ENCODE measurements around the gene TSPAN5.

The TSPAN5 gene

DNA sequence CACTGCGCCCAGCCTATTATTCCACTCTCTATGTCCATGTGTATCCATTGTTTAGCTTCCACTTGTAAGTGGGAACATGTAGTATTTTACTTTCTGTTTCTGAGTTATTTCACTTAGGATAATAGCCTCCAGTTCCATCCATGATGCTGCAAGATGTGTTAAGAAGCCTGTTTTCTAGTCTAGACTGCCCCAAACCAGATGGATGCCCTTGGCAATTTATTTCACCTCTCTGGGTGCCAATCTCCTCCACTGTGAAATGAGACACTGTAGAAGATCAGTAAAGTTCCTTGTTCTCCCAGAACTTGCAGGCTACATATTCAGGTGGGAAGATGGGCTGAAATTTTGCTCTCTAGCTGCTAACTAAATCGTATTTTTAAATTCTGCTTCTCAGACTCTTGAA is 72.8 kb downstream of the TSPAN5 start:
- DNase-seq (ENCODE audit: low spot score) = no peak

DNA sequence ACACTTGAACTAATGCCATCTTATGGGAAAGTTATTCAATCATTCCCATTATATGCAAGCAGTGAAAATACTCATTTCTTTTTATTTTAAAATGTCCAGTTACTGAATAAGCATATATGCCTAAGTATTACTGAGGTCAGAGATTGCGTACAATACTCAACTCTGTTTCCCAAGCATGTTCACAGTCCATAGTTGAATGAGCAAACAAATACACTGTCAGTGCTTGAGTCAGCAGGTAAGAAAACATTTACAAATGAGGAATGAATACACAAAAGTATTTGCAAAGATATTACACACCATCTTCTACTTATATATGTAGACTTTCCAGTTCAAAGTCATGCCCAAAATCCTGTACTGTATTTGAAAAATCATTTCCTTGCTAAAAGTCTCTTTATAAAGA is 74.1 kb downstream of the TSPAN5 start:
- no peak for DNase-seq (ENCODE audit: low spot score)

DNA sequence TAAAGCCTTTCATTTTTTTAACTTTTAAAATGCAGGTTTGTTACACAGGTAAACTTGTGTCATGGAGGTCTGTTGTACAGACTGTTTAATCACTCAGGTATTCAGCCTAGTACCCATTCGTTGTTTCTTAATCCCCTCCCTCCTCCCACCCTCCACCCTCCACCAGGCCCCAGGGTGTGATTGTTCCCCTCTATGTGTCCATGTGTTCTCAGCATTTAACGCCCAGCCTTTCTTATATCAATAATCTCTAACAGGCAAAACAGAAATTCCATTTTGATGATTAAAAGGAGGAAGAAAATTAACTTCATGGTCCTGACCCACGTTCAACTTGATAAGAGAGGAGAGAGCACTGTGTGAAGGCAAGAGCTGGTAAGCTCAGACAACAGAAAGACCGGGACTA is 75.1 kb downstream of the TSPAN5 start:
- DNase-seq (ENCODE audit: low spot score) = no peak

DNA sequence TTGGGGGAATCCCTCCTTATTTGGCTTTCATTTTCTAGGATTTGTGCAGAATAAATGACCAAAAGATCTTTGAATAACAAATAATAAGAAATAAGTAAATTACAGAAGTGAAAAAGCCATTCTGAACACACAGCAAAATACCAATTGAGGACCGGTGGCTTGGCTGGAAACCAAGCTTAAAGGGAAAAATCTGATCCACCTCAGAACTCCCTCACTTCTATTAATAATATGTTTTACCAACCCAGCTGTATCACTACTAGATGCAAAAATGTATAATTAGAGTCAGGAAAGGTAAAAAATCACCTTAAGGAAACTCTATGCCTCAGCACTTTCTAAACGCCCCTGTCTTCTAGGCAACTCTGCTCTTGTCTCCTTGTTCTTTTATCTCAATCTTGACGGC is 77.3 kb downstream of the TSPAN5 start:
- no peak for DNase-seq (ENCODE audit: low spot score)

DNA sequence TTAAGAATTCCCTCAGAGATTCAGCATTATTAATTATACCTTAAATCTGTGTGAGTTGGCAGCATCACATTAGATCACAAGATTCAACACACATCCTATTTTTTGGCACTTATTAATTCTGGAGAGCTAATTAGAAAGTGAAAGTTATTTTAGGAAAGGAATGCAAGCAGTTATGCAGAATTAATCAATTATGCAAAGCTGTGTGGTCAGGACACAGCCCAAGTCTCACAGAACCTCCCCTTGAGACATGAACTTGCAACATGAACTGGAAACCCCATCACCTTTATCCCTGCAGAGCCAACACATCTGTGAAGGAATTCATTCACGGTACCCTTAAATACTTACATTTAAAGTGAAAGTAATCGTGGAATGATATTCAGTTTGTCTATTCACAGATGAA is 80.5 kb downstream of the TSPAN5 start:
- no peak for DNase-seq (ENCODE audit: low spot score)

DNA sequence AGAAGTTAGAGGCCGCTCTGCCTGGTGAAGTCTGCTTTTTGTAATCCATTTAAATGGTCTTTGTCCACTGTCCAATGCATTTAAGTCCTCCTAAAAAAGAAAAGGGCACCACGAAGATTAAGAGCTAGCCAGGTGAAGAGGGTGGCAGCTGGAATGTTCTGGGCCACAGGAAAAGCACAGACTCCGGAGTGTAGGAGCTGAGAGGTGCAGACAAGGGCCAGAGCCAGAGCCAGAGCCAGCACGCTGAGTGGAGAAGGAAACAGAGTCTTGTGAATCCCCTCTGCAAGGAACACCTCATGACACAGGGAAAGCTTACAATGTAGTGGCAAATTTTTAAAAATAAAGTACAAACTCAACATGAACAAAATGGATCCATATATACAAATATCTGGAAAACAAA is 83.6 kb downstream of the TSPAN5 start:
- no peak for DNase-seq (ENCODE audit: low spot score)

DNA sequence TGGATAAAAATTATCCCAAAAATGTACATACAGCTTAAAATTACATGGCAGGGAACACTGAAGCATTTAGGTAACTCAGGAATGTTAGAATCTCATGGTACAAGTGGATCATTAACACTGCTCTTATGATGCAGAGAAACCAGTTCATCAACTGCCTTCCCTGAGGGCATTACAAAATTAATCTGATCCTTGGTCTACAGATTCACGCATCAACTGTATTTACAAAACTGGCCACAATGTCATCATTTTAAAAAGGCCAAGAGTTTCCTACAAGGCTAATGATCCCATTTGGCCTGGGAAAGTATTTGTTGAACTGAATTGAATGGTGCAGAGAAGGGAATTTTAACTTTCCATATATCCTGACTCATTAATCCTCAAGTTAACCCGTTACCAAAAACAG is 84.6 kb downstream of the TSPAN5 start:
- DNase-seq (ENCODE audit: low spot score) = no peak

DNA sequence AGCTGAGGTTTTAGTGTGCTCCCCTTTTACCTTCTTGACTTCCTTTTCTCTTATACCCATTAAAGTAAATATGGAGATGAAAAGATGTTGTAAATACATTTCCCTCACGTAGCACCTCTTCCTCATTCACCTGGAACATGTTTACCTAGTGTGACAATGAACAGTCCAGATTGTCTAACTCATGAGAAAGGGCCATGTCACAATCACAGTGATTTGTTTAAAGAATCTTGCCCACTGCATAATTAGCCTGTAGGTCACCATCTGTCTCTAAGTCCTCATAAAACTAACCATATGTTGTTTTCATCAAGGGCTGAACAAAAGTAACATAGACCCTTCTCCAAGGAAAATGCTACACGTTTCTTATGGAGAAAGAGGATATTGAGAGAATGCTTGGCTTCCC is 85.7 kb downstream of the TSPAN5 start:
- DNase-seq (ENCODE audit: low spot score) = no peak

DNA sequence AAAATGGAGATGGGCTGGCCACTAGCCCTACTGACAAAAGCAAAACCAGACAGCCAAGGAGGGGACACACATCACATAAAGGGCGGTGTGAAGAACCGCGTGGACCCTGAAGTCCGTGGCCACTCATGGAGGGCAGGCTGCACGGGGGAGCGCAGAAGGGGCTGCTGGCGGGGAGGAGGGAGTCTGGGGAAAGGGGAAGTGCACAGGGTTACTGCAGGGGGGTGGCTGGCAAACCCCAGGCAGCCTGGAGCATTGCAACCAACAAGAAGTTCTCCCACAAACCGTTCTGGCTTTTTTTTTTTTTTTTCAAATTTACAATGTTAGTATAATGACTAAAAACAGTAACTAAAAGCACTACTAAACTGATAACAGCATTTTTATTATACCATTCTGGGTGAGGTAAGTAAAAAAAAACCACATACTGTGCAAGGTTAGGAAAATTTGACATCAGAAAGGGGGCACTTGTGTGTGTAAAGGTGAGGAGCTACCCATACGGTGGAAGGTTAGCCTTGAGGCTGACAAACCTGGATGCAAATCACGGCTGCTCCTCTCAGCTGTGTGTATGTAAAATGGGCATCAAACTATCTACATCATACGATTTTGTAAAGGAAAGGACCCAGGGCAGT is 87.1 kb downstream of the TSPAN5 start:
- DNase-seq (ENCODE audit: low spot score) = no peak

DNA sequence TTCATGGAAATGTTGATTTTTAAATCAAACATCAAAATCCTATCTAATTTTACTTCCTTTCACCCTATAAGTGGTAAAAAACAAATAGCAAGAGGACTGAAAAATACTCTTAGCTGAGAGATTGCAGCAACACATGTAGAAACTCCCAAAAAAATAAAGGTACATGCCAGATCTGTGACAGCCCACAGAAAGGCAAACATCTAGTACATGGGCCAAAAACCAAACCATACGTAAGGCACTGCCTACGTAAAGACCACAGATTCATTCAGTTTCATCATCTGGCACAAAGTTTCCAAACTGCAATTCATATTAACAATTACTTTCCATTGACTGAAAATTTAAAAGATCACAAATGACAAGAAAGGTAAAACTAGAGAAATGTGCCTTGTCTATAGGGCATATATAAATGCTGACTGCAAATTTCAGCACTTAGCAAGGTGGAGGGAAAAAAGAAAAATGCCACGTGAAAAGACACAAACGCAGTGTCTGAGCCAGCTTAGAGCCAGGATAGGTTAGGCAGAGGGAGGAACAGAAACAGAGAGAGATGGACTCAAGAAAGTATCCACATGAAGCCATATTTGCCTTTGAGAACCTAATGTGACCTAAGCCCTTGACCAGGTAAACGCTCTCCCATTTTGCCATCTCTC is 88.1 kb downstream of the TSPAN5 start:
- no peak for DNase-seq (ENCODE audit: low spot score)

DNA sequence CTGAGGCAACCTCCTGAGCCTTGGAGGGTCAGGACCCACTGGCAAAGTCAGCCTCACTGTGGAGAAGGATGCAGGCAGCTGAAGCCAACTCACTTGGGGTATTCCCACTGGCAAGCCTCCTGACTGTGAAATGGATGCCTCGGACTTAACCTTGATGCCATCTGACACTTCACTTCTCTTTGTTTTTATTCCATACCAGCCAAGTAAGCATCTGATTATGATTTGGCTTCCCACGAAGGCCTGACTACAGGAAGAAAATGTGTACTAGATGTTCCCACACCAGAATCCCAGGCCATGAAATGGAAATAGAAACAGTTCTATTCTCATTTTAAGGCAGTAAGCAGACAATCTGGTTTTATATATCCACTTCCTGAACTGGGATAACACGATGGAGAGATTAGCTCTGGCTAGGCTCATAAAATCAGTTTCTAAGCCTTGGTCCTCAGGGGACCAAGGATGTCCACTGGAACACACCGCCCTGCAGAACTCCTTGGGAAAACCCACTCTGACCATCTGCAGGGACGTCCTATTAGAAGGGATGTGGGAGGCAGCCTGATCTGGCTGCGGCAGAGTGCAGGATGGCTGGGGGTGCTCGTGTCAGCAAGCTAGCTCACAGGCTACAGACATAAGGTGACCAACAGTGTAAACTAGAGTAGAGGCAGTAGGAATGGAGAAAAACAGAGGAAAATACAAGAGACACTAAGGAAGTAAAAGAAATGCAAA is 89.3 kb downstream of the TSPAN5 start:
- no peak for DNase-seq (ENCODE audit: low spot score)

DNA sequence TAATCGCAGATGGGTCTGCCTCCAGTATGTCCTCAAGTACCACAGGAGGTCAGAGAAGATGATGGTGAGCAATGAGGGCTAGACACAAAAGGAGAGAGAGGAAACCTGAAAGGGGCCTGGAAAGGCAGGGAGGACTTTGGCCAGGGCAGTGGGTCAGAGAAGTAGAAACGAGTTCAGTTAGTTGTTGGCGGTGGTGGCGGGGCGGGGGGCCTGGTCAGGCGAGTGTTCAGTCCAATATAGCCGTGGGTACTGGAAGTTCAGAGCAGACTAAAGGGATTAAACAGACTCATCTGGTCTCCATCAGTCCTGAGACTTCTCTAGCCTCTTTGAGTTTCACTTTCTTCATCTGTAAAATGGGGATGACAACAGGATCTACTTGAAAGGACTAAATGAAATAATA is 90.8 kb downstream of the TSPAN5 start:
- DNase-seq (ENCODE audit: low spot score) = no peak

DNA sequence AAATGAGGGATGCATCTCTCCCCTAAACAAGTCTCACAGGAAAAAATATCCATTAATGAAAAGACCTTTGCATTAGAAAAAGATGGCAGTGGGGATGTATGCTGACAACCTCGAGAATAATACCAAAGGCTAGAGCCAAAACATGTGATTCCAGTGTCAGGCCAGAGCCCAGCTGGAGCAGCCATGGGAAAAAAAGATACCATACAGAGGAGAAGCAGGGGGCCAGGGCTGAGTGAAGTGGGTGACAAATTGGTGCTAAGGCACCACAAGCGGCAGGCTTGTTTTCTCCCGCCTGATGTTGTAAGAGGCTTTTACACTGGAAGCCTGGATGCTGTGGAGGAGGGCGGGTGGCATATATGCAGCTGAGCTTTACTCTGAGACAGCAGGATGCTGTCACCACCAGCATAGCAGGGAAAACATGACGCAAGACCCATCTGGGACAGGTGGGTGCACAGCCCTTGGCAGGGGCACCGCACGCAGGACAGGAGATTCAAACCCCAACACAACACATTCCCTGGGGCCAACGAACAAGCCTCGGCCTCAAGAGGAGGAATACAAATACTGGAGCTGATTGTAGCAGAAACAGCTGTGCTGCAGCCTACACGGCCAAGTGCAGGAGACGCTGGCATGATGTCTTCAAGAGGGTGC is 91.9 kb downstream of the TSPAN5 start:
- DNase-seq (ENCODE audit: low spot score) = no peak

DNA sequence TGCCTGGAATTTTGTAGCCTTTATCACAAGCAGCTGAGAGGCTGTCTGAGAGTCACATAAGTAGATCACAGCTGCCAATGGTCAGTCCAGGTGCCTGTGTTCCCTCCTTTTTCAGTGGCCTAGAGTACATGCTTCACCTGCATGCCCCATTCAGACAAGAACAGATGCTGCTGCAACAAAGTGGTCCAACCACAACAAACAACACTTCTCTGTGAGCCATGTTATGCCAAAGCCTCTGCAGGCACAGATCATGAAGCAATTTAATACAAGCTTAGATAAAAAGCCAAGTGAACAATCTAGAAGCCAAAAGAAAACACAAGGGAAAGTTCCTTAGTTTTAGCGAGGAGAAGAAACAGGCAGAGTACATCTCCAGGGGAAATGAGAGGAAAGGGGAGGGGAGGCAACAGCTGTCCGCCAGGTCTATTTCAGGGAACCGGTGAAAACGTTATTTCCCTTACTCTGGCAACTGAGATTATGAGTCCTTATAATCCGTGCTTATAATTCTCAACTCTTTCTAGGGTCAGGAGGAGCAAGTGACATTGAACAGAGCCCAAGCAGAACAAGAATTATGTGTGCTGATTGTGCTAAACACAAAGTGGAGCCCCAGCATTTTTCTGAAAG is 92.6 kb downstream of the TSPAN5 start:
- no peak for DNase-seq (ENCODE audit: low spot score)

DNA sequence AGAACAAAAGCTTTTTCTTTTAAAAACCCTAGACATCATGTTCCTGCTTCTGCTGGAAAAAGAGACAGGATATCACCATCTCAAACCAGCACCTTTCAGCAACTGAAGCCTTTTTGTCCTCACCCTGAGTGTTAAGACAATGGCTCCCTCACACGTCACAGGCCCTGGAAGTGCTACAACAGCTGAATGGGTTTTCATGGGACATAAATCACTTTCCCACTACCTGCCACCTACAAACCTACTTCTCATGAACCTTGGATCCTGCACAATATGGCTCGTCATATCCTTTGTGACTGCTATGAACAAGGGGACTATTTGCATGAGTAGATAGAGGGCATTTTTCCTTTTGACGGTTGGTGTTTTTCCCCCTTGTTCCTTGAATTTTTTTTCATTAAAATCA is 93.6 kb downstream of the TSPAN5 start:
- no peak for DNase-seq (ENCODE audit: low spot score)

DNA sequence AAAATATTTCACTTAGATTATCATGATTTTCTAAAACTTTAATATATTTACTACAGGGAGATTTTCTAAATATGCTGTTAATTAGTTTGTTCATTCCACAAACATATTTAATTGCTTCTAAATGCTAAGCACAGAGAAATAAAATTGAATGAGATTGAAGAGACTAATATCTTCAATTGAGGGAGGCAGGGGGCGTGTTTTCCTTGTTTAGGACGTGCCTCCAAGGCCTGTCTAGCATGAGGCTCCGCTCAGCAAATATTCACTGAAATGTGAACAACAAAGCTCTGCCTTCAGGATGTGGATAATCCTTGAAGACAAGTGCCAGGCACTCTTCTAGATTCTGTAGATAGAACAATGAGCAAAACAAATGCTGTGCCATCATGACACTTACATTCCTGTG is 98.1 kb downstream of the TSPAN5 start:
- DNase-seq (ENCODE audit: low spot score) = no peak

DNA sequence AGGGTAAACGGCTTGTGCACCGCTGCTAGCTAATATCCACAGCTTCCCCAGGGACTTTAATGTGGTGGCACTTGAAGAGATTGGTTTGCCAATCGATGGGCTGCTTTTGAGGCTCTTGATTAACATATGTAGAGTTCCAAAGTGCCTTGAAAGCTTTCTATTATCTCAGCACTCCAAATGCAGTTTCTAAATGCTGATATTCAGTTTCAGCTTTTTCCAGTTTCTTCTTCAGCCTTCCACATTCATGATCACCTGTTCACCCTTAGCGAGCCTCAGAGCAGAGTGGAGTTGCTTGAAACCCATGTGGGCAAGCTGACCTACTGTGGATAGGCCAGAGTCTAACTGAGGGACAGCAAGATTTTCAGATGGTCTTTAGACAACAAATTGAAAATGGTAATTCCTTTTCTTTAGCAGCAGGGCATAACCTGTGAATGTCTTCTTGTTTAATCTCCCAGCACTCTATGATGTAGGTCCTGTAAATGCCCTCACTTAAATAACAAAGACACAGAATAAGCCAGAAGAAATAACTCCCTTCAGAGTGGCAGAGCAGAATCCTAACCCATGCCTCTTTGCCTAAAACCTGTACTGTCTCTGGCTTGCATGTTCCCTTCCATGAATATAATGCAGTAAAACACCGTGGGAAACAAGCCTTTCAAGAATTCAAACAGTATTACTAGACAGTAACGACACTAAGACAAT is 99.8 kb downstream of the TSPAN5 start:
- DNase-seq (ENCODE audit: low spot score) = no peak

DNA sequence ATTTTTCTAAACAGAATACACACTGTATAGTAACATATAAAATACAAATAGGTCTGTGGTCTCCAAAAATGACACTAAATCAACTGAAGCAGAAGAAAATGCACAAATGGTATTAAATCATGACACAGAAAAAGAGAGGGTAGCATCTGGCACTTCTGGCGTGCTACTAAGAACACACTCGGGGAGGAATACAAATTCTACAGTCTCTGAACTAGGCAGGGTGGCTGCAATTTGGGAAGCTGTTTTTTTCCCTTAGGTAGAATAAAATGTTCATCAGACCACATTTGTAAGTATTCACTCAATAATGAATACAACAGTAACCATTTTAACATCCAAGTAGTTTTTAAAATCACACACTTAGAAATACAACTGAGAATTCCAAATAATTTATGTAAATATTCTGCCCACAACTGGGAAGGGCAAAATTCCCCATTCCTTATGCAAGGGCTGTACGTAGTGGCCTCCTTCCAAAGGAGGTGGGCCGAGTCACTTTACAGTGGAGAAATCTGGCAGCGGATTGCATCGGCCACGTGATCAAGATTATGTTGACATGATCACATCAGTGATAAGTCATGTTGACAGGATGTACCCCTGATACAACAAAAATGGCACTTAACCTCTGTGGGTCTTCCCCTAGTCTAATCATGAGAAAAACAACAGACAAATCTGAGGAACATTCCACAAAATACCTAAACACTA is 101.1 kb downstream of the TSPAN5 start:
- no peak for DNase-seq (ENCODE audit: low spot score)

DNA sequence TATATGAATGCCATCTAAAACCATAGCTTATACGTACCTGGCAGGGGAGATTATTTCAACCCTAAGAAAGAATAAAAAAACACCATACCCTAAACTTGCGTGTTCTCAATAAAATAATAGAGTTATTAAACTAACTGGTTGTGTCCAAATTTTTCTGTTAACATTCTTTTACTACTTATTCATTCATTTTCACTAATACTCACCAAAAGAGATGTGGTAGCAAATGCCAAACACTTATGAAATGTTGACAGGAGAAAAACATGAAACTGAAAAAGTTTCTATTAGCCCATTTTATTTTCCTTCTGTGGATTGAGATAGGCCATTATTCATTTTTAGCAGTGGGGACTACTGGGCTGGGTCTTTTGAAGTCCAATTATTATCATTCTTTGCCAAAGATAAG is 102.0 kb downstream of the TSPAN5 start:
- DNase-seq (ENCODE audit: low spot score) = peak; percentile 8

DNA sequence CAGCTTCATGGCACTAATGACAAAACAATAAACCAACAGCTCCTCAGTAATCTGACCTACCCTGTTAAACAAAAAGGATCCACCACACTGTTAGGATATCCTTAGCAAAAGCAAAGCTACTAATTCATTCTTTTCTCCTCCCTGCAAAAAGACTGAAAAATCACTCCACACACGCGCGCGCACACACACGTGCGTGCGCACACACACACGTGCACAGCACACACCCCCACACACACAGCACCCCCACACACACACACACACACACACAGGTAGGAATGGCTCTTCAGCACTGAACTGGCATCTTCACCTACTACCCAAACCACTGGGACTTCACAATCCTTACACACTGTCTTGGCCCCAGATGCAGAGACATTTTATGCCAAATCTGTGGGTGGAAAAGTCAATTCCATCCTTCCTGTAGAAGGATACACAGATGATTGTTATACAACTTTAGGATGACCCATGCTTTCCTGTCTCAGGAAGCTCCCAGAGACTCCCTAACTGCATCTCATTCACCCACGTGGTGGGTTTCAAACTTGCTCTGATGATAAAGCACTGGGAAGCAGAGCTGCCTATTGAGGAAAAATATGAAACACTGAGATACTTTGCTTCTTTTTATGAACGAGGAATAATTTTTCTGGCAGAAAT is 102.5 kb downstream of the TSPAN5 start:
- peak; percentile 13 for DNase-seq (ENCODE audit: low spot score)

All from AG08395 (cell line).